HL-60 (cell line): ENCODE measurements around the gene CGB7.
A peak's percentile ranks its signal among the peaks of the same experiment; 100 is the strongest.

Source experiments
- DNase-seq, 2 experiments: peaks; one replicate each; pipeline ENCODE4 v3.0.0-alpha.2; 2010 to 2020; ENCODE audit warnings: low read depth in 1 of 2, low spot score in 1 of 2
- H3K27ac ChIP-seq: fragments of 250-450 bp; sonication (Bioruptor Pico); replicated peaks from 2 replicates; pipeline ENCODE4 v1.5.1; 2020; ENCODE audit warnings: mild to moderate bottlenecking, moderate library complexity
- H3K27me3 ChIP-seq: fragments of 250-450 bp; sonication (Bioruptor Pico); 2 replicates; pipeline ENCODE4 v1.5.1; 2021; ENCODE audit warnings: mild to moderate bottlenecking, moderate library complexity; ENCODE audit not compliant: insufficient read depth, poor library complexity, severe bottlenecking
- H3K4me3 ChIP-seq: replicated peaks from 2 replicates; pipeline ENCODE4 v1.5.1; 2011; ENCODE audit warnings: mild to moderate bottlenecking, control low read depth, low read length; ENCODE audit not compliant: insufficient read depth
- GABPA ChIP-seq: IDR thresholded peaks from 2 replicates; pipeline ENCODE4 v1.6.1; 2012; ENCODE audit warnings: low read depth
- POLR2AphosphoS5 ChIP-seq: IDR thresholded peaks from 2 replicates; pipeline ENCODE4 v1.6.1; 2012; ENCODE audit warnings: low read depth
- SPI1 ChIP-seq: IDR thresholded peaks from 2 replicates; pipeline ENCODE4 v1.6.1; 2012; ENCODE audit warnings: low read depth, mild to moderate bottlenecking, borderline replicate concordance
- TF ChIP-seq, protein P1 (sequence below): IDR thresholded peaks from one replicate; pipeline ENCODE4 v1.5.1; 2011; ENCODE audit warnings: low read length, control low read depth, inconsistent platforms; ENCODE audit not compliant: insufficient read depth
- TF ChIP-seq, protein P2 (sequence below): IDR thresholded peaks from 2 replicates; pipeline ENCODE4 v1.6.1; 2012; ENCODE audit warnings: low read depth; ENCODE audit not compliant: insufficient replicate concordance

CGB7 gene

DNA sequence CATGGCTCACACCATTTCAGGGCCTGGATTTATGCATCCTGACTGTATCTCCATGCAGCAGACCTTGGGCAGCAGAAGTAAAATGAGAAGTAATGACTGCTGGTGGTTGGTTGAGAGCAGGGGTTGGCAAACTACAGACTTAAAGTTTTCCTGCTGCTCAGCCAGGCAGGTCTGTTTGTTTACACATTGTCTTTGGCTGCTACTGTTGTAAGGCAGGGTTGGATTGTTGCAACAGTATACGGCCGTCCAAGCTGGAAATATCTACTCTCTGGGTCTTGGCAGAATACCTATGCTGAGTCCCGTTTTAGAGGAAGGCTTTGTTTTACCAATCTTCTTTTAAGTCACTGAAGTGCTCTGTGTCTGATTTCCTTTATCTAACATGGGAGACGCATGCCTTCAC is 41.2 kb upstream of the CGB7 start:
- Histone ChIP-seq H3K27me3 (no peaks in the 10 kb centered on the region), H3K27ac (no peak overlapping the region), H3K4me3 (no peak overlapping the region)
- DNase-seq = no peak
- TF ChIP-seq GABPA = no peak
- TF ChIP-seq, protein P1, sequence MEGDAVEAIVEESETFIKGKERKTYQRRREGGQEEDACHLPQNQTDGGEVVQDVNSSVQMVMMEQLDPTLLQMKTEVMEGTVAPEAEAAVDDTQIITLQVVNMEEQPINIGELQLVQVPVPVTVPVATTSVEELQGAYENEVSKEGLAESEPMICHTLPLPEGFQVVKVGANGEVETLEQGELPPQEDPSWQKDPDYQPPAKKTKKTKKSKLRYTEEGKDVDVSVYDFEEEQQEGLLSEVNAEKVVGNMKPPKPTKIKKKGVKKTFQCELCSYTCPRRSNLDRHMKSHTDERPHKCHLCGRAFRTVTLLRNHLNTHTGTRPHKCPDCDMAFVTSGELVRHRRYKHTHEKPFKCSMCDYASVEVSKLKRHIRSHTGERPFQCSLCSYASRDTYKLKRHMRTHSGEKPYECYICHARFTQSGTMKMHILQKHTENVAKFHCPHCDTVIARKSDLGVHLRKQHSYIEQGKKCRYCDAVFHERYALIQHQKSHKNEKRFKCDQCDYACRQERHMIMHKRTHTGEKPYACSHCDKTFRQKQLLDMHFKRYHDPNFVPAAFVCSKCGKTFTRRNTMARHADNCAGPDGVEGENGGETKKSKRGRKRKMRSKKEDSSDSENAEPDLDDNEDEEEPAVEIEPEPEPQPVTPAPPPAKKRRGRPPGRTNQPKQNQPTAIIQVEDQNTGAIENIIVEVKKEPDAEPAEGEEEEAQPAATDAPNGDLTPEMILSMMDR = no peak
- TF ChIP-seq, protein P2, sequence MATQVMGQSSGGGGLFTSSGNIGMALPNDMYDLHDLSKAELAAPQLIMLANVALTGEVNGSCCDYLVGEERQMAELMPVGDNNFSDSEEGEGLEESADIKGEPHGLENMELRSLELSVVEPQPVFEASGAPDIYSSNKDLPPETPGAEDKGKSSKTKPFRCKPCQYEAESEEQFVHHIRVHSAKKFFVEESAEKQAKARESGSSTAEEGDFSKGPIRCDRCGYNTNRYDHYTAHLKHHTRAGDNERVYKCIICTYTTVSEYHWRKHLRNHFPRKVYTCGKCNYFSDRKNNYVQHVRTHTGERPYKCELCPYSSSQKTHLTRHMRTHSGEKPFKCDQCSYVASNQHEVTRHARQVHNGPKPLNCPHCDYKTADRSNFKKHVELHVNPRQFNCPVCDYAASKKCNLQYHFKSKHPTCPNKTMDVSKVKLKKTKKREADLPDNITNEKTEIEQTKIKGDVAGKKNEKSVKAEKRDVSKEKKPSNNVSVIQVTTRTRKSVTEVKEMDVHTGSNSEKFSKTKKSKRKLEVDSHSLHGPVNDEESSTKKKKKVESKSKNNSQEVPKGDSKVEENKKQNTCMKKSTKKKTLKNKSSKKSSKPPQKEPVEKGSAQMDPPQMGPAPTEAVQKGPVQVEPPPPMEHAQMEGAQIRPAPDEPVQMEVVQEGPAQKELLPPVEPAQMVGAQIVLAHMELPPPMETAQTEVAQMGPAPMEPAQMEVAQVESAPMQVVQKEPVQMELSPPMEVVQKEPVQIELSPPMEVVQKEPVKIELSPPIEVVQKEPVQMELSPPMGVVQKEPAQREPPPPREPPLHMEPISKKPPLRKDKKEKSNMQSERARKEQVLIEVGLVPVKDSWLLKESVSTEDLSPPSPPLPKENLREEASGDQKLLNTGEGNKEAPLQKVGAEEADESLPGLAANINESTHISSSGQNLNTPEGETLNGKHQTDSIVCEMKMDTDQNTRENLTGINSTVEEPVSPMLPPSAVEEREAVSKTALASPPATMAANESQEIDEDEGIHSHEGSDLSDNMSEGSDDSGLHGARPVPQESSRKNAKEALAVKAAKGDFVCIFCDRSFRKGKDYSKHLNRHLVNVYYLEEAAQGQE = no peak
- TF ChIP-seq SPI1 = no peak
- no peak for TF ChIP-seq POLR2AphosphoS5

- no peak overlapping the region for H3K27ac ChIP-seq
- H3K27me3 ChIP-seq = no peaks in the 10 kb centered on the region
- peak; percentile 69 to 79 for DNase-seq
- no peak overlapping the region for H3K4me3 ChIP-seq
- TF ChIP-seq GABPA (no peak), POLR2AphosphoS5 (no peak), SPI1 (no peak)
- TF ChIP-seq, protein P1 = peak; percentile 98
- TF ChIP-seq, protein P2 = no peak
Observed at GRCh38 chr19:49097453-49098288, 40.1 kb upstream of the CGB7 start.

DNA sequence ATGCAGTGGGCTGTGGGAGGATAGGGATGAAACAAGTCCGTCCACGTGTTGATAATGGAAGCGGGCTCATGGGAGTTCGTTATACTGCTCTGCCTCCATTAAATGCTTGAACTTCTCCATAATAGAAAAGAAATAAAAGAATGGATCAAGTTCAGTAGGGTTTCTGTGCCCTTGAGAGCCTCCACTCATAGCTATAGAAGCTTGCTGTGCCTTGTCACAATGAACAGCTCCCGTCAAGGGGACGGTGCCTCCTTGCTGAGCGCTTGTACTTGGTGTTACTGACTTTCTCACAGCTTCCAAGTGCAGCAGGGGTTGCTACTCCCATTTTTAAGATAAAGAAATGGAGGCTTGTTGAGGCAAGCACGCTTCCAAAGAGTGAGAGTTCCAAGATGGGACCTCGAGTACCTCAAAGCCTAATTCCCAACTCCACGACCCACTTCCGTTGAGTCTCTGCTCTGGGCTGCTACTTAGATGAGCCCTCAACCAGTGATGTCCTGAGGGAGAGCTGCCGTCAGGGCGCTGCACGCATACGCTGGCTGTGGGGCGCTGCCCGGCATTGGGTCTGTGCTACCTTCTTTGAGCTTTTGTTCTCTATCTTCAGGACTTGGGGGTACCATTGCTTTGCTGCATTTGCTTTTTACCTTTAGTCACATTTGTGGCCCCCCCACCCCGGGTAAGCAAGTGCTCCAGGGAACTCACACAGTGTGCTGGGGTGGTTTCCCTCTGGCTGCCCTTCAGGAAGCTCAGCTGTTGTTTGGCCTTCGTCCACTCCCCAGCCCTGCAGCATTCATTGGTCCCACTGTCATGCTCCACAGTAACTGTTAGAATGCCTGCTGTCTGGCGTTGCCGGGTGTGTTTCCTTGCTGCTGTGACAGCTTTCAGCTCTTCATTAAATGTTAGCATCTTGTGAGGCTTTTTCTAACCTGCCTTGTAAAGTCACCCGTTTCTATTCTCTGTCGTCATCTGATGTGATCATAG is 37.2 kb upstream of the CGB7 start:
- H3K4me3 ChIP-seq = no peak overlapping the region
- TF ChIP-seq, protein P1 = no peak
- TF ChIP-seq, protein P2 = no peak
- TF ChIP-seq POLR2AphosphoS5 (peak; percentile 25; the same call in 1 of the 2 replicates), GABPA (no peak), SPI1 (no peak)
- DNase-seq = no peak
- H3K27ac ChIP-seq = no peak overlapping the region
- H3K27me3 ChIP-seq = no peaks in the 10 kb centered on the region
